IPS-18c (cell line): ENCODE data around the gene SAP30BP.

ENCODE experiments used
- H3K4me3 ChIP-seq: 2 replicates; pipeline ENCODE4 v1.7.0; 2013; ENCODE audit warnings: low read depth, mild to moderate bottlenecking, low read length, moderate library complexity; ENCODE audit not compliant: insufficient read depth
- H3K9me3 ChIP-seq: one replicate; pipeline ENCODE4 v1.6.1; 2013; ENCODE audit warnings: mild to moderate bottlenecking, low read length, moderate library complexity; ENCODE audit not compliant: control insufficient read depth, insufficient read depth

Gene SAP30BP

DNA sequence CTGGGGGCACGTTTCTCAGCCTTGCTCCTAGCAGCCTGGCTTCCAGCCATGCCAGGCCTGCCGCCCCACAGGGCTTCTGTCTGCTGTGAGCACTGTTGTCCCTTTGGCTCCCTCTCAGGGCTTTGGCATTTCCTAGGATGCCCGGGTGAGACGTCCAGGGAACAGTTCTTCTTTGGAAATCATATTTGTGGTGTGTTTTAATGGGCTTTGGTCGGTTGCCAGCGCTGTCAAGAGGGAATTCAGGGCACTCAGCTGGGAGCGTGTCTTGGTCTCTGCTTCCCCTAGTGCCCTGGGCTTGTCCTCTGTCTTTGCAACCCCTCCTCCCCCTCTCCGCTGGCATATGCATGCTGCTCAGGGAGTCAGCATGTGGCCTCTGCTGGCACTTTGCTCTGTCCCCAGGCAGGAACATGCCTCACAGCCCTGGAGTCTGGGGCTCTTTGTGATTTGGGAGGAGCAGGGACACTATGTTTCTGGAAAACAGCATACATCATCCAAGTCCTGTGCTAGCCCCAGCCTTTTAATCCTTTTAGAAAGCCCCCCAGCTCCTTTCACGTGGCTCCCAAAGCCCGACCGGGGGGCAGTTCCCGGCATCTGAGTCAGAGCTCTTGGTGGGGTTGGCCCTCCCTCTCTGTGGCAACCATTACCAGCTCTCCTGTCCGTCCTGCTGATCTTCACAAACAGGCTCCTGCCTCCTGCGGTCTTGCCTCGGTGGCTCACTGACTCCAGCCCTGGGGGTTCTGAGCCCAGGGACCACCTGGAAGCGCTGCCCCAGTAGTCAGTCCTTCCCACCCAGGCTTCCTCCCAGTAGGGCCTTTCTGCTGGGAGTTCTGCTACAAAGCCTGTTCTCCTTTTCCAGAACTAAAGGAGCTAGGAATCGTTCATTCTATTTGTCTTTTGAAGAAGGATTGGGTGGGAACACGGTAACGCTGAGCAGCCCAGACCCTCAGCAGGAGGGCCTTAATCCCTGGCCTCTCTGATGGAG is 26.7 kb downstream of the SAP30BP start:
- Histone ChIP-seq H3K4me3 (no peak overlapping the region), H3K9me3 (no peaks in the 10 kb centered on the region)

GRCh38 chr17:75694536-75694935 is 27.4 kb downstream of the SAP30BP start:
- H3K9me3 ChIP-seq = no peaks in the 10 kb centered on the region
- no peak overlapping the region for H3K4me3 ChIP-seq

GRCh38 chr17:75695141-75695829 is 28.1 kb downstream of the SAP30BP start:
- no peak overlapping the region for H3K4me3 ChIP-seq
- no peaks in the 10 kb centered on the region for H3K9me3 ChIP-seq

DNA sequence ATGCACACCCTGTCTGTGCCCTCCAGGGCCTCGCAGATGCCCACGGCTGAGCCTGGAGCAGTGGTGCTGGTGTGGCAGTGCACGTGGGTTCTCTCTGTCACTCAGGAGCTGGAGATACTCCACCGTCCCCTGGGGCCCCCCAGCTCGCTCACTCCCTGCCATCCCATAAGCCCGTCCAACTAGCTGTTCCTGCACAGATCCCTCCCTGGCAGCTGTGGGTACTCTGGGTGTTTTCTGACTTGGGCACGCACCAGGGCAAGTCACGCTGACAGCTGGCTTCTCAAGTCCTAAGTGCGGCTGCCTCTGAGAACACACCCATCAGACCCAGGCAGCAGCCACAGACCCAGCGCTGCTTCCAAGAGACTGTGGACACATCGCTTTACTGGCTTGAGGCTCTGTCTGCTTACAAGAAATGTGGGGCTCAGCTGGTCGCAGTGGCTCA is 28.7 kb downstream of the SAP30BP start:
- Histone ChIP-seq H3K9me3 (no peaks in the 10 kb centered on the region), H3K4me3 (no peak overlapping the region)

DNA sequence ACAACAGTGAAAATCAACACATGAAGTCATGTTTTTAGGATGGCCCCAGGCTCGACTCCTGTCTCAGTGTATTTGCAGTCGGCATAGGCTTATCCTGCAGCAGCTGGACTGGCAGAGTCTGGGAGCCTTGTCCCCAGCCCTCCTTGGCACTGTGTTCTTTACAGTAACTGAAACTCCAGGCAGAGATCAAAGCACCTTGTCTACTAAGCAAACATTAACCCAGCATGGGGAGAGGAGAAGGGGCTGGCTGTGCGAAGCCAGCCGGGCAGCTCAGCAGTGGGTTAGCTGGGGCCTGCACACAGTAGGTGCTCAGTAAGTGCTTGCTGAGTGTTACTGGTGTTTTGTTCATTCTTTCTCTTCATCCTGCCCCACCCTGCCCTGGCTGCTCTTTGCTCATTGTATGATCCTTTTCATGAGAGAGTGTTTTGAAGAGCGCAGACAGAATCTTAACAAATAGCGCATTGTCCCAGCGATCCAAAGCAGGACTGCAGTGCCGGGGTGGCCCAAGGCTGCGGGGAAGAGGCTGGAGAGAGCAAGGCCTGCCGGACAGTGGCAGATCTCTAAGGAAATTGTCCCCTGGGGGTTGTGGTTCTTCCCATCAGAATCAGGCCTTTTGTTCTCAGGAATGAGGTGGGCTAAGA is 30.6 kb downstream of the SAP30BP start:
- Histone ChIP-seq H3K9me3 (no peaks in the 10 kb centered on the region), H3K4me3 (no peak overlapping the region)

GRCh38 chr17:75698659-75699058 is 31.5 kb downstream of the SAP30BP start:
- Histone ChIP-seq H3K4me3 (no peak overlapping the region), H3K9me3 (no peaks in the 10 kb centered on the region)

GRCh38 chr17:75701288-75701687 is 34.1 kb downstream of the SAP30BP start:
- Histone ChIP-seq H3K9me3 (no peaks in the 10 kb centered on the region), H3K4me3 (no peak overlapping the region)

- Histone ChIP-seq H3K9me3 (no peaks in the 10 kb centered on the region), H3K4me3 (no peak overlapping the region)
These were observed 36.1 kb downstream of the SAP30BP start for GRCh38 chr17:75703191-75703590.

GRCh38 chr17:75703591-75703990 is 36.5 kb downstream of the SAP30BP start:
- Histone ChIP-seq H3K9me3 (no peaks in the 10 kb centered on the region), H3K4me3 (no peak overlapping the region)

GRCh38 chr17:75704963-75705875 is 38.1 kb downstream of the SAP30BP start:
- Histone ChIP-seq H3K9me3 (no peaks in the 10 kb centered on the region), H3K4me3 (no peak overlapping the region)

- Histone ChIP-seq H3K9me3 (no peaks in the 10 kb centered on the region), H3K4me3 (no peak overlapping the region)
These were observed 39.0 kb downstream of the SAP30BP start for GRCh38 chr17:75706042-75706728.

DNA sequence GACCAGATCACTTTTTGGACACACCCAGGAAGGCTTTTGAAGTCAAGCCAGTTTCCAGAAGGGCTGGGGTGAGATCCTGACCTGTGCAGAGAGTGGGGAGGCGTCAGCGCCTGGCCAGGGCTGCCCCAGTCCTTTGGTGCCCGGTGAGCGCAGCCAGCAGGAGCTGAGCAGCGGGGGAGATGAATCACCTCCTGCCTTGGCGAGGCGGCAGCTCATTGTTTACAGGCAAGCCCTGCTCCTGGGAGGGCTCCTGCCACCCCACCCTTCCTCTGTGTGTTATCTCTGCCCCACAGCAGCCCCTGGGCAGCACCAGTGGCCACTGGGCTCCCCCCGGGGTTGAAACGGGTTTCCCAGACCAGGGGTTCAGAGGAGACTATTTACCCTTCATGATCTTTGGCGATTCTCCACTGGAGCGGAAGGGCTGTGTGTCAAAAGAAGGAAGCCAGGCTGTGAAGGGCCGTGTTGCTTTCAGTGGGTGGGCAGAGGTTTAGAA is 40.0 kb downstream of the SAP30BP start:
- no peaks in the 10 kb centered on the region for H3K9me3 ChIP-seq
- no peak overlapping the region for H3K4me3 ChIP-seq

GRCh38 chr17:75712446-75712845 is 45.3 kb downstream of the SAP30BP start:
- no peak overlapping the region for H3K4me3 ChIP-seq
- no peaks in the 10 kb centered on the region for H3K9me3 ChIP-seq

DNA sequence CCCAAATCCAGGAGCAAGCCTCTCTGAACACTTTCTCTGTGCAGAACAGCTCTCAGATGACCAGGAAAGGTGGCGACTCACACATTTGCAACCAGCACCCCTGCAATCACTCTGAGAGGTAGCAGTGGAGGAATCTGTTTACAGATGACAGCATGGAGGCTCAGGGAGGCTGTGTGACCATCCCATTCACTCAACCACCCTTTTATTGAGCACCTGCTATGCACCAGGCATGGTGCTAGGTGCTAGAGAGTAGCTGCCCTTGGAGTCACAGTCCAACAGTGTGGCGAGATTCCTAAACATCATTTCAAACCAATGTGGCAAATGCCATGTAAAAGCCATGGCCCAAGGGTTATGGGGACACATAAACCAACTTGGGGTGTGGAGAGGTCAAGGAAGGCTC is 52.6 kb downstream of the SAP30BP start:
- no peak overlapping the region for H3K4me3 ChIP-seq

GRCh38 chr17:75720656-75721462 is 53.7 kb downstream of the SAP30BP start, which contains the start of gene ITGB4:
Gene ITGB4 (plus strand): TSS chr17:75721459. CDS start chr17:75724704, 3,245 bp downstream.
- no peaks in the 10 kb centered on the region for H3K9me3 ChIP-seq
- peak within 1 kb of the TSS; percentile 55 for H3K4me3 ChIP-seq

More for the DNA sequence above, 52.6 kb downstream of the SAP30BP start:
- H3K9me3 ChIP-seq = no peaks in the 10 kb centered on the region
